ENCODE data around the gene ZNF787. TPM values are rescaled to one million over a fixed set of nuclear protein-coding genes. Genes with fewer than 3 reads are reported as not detected.

ZNF787 gene
- total and polyA plus RNA-seq, 9 donors, result 3.0 to 36.8 (median 25.8) TPM

GRCh38 chr19:56130006-56130405 is 8.9 kb upstream of the ZNF787 start:
- H3K27me3 ChIP-seq, result no peaks in the 10 kb centered on the region
- WGBS, 3 donors, result 44 to 64% (median 48%) methylated on average over 7 of the region's 7 CpGs
- H3K27ac ChIP-seq, result no peak overlapping the region
- intact Hi-C loops (cut with DNase I), result no loop called here
- TF ChIP-seq POLR2A (IDR thresholded peaks at IDR 0.05) (no peak), EP300 (IDR thresholded peaks at IDR 0.05) (no peak), CTCF (IDR thresholded peaks at IDR 0.05) (no peak)
- H3K36me3 ChIP-seq, result no peaks in the 10 kb centered on the region
- no peaks in the 10 kb centered on the region for H3K9me3 ChIP-seq
- peaks cover 5% of the 10 kb centered on the region for H3K4me1 ChIP-seq (ENCODE audit: insufficient read depth)
- DNase-seq, result no peak
- H3K4me3 ChIP-seq, result no peak overlapping the region

DNA sequence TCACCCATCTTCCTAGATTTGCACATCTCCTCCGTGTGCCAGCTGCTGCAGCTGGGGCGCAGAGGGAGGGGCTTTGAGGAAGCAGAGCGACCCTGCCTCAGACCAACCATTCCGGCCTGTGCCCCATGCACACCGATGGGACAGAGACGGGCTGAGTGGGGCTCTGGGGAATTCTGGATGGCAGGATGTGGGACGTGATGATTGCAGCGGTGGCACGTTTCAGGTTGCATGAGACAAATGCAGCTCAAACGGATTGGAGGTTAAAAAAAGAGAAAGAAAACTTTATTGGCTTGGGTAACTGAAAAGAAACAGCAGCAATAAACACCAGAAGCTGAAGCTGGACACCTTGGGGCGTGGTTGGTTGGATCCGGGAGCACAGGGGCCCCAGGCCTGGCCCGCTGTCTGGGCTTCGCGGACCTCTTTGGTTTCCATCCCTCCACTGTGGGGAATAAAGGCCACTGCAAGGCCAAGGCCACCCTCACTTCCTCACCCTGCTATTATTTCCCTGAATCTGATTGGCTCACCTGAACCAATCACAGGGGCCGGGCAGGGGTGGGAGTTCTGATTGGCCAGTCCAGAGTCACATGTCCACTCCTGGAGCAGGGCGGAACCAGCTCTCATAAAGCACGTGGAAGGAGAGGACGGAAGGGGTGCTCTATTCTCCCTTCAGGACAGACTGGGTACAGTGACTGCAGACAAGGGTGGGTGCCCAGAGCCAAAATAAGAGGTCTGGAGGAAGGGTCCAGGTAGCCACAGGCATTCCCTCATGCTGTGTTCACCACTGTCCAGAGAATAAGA is 6.1 kb upstream of the ZNF787 start:
- Histone ChIP-seq H3K4me1 (ENCODE audit: insufficient read depth) (peaks cover 3% of the 10 kb centered on the region), H3K27ac (no peak overlapping the region), H3K9me3 (no peaks in the 10 kb centered on the region), H3K4me3 (no peak overlapping the region), H3K36me3 (no peaks in the 10 kb centered on the region), H3K27me3 (no peaks in the 10 kb centered on the region)
- intact Hi-C loops (cut with DNase I), result no loop called here
- TF ChIP-seq CTCF (IDR thresholded peaks at IDR 0.05) (no peak), EP300 (IDR thresholded peaks at IDR 0.05) (no peak), POLR2A (IDR thresholded peaks at IDR 0.05) (no peak)
- WGBS, 3 donors, result 80 to 85% (median 84%) methylated on average over 19 of the region's 19 CpGs
- no peak for DNase-seq

GRCh38 chr19:56125806-56126590 is 4.9 kb upstream of the ZNF787 start:
- intact Hi-C loops (cut with DNase I), result no loop called here
- TF ChIP-seq EP300 (IDR thresholded peaks at IDR 0.05), result no peak
- 57 to 63% (median 62%) methylated on average over 16 of the region's 16 CpGs for WGBS, 3 donors
- no peaks in the 10 kb centered on the region for H3K36me3 ChIP-seq
- no peaks in the 10 kb centered on the region for H3K9me3 ChIP-seq
- H3K27ac ChIP-seq, result no peak overlapping the region
- H3K4me1 ChIP-seq (ENCODE audit: insufficient read depth), result no peaks in the 10 kb centered on the region
- no peak for DNase-seq
- H3K4me3 ChIP-seq, result no peak overlapping the region
- H3K27me3 ChIP-seq, result no peaks in the 10 kb centered on the region

DNA sequence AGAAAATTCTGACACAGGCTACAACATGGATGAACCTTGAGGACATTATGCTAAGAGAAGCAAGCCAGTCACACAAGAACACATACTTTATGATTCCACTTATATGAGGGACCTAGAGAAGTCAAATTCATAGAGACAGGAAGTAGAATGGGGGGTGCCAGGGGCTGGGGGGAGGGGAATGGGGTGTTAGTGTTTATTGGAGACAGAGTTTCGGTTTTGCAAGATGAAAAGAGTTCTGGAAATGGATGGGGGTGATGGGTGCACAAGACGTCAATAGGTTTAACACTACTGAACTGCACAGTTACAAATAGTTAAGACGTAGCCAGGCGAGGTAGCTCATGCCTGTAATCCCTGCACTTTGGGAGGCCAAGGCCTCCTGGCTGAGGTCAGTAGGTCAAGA is 3.5 kb upstream of the ZNF787 start:
- no peak overlapping the region for H3K4me3 ChIP-seq
- H3K27ac ChIP-seq, result no peak overlapping the region
- no peaks in the 10 kb centered on the region for H3K9me3 ChIP-seq
- TF ChIP-seq POLR2A (IDR thresholded peaks at IDR 0.05) (no peak), CTCF (IDR thresholded peaks at IDR 0.05) (no peak), EP300 (IDR thresholded peaks at IDR 0.05) (no peak)
- no peaks in the 10 kb centered on the region for H3K27me3 ChIP-seq
- 92 to 98% (median 92%) methylated on average over 4 of the region's 4 CpGs for WGBS, 3 donors
- intact Hi-C loops (cut with DNase I), result no loop called here
- no peak for DNase-seq
- no peaks in the 10 kb centered on the region for H3K36me3 ChIP-seq
- peaks cover 3% of the 10 kb centered on the region for H3K4me1 ChIP-seq (ENCODE audit: insufficient read depth)

Data from ovary (tissue), 9 donors.